Activated CD4-positive, alpha-beta T cell treated with anti-CD3 and anti-CD28 coated beads for 1 hour (primary cell): Measurements from ENCODE around the gene SLC7A11.

Experiments used
- DNase-seq: peaks from one replicate; pipeline ENCODE4 v3.0.0-alpha.2; 2020

The SLC7A11 gene

DNA sequence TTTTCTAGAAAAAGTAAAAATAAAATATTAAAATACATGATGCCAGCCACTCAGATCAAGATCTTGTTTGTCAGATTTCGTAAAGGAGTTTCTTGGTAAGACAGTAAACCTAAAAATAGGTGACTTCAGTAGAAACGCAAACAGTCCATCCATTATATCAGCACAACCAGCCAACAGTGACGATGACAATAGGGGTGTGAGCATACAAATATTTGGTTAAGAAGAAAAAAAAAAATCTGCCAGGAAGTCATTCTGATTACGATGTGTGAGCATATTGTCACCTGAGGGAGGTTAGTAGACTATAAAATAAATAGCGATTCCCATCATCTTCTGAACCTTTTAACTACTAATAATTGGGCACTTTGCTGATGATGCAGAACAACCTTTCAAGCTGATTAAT lies 37.6 kb downstream of the SLC7A11 start:
- no peak for DNase-seq

DNA sequence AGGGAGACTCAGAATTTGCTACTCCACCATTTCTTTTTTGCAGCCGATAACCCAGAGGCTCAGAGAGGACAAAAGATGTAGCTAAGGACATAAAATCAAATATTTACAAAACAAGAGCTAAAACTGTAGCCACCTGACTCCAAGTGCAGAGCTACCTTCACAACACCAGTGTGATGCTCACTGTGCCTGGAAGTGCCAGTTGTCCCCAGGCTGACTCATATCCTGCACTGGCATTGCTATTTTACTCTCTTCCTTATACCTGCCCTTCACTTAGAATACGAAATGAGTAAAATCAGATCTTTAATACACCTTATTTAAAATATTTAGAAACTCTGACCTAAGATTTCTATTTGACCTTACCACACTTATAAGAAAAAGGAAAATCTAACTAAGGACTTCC lies 39.5 kb downstream of the SLC7A11 start:
- DNase-seq = no peak

DNA sequence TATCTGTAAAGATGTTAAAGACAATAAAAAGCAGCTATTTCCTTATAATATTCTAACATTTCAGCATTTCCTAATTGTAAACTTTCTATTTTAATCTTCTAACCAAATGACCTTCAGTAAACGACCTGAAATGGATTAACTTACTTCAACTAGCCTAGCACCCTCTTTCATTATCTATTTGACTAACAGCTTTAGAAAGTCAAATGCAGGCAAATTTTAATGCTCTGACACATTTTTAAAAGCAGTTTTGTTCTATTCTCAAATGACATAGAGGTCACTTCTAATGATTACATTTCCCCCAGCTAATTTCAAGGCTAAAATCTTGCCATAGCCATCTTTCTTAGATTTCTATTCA lies 41.9 kb downstream of the SLC7A11 start:
- no peak for DNase-seq

DNA sequence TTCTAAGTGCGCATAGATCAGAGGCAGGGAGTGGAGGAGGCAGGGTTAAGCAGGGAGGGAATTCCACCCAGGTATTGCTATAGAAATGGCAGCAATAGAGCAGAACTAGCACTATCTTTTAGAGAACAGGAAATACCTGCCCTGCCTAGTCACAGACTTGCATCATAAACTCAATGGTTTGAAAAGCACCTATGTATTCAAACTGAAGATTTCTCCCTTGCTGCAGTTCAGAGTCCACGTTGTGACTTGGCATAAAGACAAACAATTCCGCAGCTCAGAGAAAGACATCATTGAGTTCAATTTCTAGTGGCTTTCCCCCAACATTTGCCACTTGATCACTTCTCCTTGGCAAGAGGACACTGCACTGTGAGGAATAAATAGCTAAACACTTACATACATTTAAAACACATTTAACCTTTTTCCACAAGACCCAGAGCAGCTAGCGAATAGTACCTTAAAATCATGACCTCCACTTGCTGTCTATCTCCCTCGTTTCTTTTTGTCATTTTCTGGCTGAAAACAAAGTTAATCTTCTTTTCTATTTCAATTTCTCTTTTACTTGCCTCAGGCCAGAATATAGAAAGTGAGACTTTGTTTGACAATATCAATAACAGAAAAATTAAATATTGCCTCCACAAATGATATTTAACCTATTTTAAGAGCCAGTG lies 42.4 kb downstream of the SLC7A11 start:
- DNase-seq = no peak

DNA sequence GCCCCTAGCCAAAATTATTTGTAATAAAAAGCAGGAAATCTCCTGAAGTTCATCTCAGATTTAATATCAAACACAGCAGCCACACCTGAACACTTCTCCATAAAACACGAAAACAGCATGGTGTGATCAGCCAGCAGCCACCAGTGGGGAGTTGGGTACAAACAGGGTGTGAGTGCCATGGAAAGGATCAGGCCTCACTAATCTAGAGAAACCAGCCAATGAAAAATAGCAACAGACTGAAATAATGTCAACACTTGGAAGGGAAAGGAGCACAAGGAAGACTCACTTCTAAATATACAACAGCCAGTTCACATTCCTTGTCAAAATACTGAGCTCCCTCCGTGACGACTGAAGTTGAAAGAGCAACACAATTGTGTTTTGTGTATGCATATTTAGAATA lies 46.0 kb downstream of the SLC7A11 start:
- no peak for DNase-seq

DNA sequence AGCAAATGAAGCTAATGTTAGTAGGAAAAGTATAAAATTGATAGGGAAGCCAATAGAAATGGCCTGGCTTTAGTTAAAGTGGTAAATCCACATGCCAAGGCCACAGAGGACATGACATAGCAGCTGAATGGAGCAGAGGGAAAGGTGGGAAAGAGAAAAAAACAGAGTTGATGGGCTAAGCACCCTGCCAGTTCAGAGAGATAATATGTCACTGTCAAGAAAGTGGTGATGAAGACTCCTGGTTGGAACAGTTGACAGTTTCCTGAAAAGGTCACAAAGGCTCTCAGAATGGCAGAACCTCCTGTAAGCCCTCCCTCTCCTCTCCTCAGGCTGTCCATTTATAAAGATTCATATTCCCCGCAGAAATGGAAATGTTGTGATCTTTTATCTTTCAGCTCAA lies 48.2 kb downstream of the SLC7A11 start:
- no peak for DNase-seq

DNA sequence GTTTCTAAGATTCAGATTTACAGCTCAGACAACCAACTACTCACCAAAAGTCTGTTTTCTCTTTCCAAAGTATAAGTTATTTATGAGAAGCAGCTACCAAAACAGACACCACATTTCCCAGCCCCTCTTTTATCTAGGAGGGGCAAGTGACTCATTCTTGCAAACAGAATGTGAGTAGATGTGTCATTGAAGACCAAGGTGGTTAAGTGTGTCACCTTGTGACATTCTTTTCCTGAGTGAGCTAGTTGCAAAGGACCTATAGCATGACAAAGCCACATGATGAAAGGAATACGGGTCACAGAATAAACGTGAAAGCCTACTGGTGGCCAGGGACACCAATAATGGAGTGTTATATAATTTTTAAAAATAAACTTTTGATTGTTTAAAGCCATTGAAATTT lies 50.0 kb downstream of the SLC7A11 start:
- DNase-seq = no peak

DNA sequence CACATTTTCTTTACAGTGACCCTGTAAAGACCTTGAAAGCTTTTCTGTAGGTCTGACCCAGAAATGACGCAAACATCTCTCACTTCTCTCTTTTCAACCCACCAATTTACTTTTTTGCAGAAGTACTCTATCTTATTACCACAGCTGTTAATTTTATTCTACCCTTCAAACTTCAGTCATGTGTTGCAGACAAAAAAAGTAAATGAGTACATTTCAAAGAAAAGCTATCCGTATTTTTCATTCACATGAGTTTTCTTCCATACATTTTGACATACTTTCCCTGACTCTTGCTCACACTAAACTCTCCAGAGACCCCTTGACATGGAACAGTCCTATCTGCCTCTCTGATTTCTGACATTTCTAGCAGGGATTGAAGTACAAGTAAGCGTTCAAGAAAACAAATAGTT lies 51.7 kb downstream of the SLC7A11 start:
- no peak for DNase-seq

DNA sequence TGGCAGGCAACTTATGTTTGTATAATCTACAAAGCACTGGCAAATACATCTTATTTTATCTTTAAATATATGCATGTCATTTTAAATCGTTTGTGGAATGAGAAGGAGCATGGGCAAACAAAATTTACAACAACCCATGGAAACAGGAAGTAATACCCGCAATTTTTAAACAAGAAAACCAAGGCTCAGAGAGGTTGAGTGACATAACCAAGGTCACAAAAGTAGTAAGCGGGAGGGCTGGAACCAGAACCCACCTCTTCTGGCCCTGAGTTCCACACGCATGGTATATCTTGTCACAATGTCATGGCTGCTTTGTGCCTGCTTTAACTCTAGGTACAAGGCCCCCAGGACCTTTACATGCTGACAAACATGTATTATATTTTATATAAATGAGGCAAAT lies 52.9 kb downstream of the SLC7A11 start:
- no peak for DNase-seq

DNA sequence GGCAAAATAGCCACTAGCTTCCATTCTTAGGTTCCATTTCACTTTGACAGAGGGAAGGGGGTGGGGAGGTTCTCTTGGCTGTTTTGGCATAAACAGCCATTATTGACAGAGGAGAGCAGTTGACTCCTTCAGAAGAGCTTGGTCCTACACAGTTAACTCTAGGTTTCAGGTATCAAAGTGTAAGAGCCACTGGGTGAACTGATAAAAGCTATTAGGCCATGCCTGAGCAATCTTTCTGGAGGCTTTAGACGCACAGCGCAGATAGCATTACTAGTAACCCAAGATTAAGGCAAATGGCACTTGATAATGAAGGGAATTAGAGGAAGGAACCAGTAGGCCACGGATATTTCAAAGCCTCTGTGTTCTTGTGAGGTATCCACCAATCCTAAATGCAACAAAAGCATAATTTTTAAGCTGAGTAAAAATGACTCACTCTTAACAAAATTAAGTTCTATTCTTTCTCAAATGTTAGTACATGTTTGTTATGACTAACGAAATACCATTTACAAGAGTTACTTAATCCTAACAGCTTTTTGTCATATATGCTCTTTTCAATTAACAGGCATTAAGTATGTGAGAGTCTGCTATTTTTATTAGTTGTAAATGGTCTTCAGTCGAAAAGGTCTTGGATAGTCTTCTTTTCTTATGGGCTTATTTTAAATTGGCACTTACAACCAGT lies 53.6 kb downstream of the SLC7A11 start:
- no peak for DNase-seq

DNA sequence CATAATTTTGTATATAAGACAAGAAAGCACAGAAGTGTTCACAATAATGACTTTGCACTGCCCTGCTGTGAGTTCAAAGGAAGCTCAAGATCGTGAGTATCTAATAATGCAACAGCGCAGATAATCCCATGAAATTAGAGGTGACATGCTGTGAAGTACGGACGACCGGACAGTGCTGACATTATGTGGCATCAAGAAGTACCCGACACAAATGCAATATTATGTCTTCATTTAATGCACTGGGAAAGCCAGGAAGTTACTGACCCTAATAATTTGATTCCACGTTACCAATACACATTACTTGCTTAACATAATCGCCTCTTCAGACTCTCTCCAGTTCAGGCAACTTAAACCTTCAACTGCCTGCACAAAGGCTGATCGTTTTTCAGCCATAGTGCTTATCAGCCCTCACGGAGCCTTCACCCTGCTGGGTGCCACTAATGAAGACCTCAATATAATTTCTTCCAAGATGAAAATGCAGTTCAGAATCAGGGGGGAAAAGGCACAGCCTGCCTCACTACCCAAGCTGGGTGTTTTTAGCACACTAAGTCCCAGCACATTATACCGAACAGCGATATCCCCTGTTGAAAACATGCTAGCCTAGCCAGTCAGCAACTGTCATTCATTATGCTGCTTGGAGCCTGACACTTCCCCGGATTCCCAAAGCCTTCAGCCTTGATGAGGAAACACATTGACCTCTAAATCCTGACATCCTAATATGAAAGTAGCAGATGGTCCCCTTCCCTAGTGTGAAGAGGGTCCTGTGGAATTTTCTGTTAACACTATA lies 56.1 kb downstream of the SLC7A11 start:
- DNase-seq = no peak

DNA sequence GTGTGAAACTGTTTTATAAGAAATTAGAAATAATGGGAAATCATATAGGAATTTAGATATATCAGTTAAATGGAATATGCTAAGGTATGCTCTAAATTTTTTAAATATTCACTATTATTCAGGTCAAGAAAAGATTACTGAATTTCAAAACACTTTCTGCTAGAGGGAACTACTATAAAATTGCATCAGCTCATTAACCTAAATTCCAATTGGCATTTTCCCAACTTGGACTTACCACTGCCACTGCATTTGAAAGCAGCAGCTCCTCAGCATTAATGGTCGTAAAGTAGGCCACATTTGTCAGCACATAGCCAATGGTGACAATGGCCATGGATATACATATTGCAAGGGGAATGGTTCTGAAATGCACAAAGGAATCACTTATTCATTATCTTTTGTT lies 57.3 kb downstream of the SLC7A11 start:
- no peak for DNase-seq

DNA sequence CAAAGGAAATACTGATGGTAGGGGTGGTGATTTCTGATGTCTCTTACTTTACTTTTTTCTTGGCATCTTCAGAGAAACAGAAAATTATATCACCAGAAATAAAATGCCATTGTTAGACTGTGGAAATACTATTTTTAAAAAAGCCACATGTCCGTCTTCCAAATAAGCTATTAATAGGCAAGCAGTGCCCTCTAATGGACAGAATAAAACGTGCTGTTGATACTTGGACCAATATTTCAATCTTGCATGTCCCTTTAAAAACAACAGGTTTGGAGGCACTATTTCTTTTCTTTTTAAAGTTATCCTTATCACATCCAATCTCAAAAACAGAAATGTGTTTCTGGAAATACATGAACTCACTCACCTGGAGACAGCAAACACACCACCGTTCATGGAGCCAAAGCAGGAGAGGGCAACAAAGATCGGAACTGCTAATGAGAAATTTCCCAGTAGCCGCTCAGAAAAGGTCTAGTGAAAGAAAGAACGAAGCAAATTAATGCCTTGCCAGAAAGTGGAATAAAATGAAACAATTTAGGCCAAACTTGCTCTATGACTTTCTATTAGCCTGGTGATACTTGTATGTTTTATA lies 59.2 kb downstream of the SLC7A11 start:
- no peak for DNase-seq

DNA sequence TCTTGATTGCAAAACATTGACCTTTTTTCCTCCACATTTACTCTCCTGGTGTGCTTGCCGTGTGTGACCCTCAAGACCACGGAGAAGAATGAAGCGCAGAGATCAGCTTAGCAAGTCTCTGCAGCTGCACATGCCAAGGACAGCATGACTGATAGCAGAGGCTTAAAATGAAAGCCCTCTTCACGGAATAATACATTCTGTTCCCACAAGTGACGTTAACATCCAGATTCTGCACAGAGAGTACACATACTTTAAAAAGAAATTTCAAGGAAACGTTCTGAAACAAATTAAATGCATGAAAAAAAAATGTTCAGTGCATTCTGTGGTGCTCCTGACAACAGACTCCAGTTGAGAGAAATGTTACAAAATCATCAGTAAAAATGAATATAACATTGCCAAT lies 60.9 kb downstream of the SLC7A11 start:
- no peak for DNase-seq

DNA sequence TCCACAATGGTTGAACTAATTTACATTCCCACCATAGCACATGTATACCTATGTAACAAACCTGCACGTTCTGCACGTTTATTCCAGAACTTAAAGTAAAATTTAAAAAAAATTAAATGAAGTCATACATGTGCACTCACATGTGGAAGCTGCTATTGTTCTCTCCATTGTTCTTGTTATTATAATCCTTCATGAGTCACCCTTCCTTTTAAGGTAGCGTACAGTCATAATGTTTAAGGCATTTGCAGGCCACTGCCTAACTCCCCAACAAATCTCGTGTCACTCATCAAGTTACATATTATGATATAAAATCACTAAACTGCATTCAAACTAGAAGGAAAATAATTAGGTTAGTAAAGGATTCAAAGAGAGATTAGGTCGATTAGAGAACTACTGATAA lies 63.6 kb downstream of the SLC7A11 start:
- DNase-seq = no peak

DNA sequence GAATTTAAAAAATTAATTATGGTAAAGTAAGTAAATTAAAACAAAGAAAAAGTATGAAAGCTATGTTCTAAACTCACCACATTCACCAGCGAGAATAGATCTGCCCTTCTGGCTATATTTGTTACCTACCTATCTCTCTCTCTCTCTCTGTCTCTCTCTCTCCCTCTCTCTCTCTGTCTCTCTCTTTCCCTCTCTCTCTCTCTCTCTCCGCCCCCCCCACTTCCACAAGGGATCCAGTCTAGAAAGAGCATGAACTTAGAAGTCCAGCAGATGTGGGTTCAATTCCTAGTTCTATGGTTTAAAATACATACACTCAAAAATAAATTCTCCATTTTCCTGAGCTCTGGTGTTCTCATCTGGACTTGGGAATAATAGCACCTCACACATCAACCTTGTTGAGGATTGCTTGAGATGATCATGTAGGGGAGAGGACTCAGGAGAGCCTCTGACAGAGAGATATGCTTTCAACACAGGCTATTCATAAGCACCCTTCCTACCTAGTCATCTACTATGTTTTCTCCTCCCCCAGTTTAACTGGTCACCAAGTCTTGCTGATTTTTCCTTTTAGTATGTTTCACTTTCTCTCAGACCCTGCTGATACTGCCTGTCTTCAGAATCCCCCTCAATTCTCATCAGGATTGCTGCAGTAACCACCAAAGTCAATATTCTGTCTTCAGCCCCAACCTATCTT lies 64.7 kb downstream of the SLC7A11 start:
- DNase-seq = no peak

DNA sequence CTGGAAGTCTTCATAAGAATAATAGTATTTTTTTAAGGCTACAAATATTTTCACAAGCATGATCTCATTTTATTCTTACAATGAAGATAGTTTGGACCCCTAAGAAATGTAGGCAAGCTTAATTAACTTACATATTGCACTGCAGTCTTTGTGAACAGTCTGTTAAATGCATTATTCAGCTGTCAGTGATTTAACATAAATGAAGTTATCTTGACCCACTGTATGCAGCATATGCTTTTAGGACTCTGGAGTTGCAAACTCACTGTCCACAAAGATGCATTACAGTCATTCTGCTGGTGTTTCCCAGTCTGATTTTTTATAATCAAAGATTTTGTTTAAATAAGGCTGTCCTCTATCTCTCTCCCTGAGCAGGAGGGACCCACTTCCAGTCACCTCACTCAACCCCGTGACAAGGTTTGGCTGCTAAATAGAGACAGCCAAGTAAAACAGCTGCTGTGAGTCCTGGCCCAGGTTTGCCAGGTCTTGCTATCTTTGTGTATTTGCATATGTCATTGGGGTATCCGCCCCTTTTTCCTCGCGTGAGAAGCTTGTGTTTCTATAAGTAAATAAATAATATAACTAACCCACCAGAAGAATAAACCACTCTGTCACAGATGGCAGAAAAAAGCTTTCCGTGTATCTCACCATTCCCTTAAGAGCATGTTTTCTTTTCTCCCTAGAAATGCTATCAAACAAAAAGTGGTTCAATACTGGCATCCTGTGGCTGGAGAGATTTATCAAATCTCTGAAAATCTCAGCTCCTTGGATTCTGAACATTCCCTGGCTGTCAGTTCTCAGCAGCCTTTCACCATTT lies 67.0 kb downstream of the SLC7A11 start:
- no peak for DNase-seq

DNA sequence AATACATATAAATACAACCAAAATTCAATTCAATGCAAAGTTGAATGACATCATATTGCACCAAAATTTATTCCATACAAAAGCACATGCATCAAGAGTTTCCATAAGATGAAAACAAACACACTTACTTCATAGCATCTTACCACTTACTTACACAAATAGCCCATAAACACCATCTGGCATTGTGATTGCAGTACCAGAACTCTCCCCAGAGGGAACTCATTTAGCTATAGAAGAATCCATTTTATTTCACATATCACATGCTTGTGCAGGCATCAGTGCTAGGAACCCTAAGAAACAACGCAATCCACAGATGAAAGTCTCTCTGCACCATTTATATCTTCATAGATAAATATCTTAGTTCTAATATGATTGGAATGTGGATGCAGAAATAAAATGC lies 77.9 kb downstream of the SLC7A11 start:
- DNase-seq = no peak

DNA sequence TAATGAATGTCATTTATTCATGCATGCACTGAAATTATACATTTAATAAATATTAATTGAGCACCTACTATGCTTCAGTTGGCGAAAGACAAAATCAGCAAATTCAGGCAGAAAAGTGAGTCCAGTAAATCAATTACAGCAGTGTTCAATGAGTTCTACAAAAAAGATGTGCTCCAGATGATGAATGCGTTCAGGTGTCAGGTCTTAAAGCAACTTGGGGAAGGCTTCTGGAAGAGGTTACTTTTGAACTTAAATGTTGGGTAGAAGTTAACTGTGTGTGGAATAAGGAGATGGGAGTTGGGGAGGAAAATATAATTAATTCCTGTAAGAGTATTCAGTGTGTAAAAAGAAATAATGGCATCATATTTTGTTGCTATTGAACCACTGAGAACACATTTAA lies 79.0 kb downstream of the SLC7A11 start:
- DNase-seq = no peak

DNA sequence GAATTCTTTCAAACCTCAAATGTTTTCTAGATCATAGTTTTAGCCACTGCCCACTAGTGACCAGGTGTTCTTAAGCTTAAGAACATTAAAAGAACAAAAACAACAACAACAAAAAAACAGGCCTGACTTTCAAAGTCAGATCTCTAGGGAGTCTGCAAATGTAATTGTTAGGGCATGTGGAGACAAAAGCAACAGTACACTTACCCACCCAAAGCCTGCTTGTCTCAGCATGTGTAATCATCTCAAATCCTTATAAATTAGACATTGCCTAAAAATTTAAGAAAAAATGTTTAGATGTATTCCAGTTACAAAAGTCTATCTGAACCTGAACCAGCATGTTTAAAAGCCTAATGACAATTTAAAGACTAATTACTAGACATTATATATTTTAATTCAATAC lies 79.9 kb downstream of the SLC7A11 start:
- no peak for DNase-seq

DNA sequence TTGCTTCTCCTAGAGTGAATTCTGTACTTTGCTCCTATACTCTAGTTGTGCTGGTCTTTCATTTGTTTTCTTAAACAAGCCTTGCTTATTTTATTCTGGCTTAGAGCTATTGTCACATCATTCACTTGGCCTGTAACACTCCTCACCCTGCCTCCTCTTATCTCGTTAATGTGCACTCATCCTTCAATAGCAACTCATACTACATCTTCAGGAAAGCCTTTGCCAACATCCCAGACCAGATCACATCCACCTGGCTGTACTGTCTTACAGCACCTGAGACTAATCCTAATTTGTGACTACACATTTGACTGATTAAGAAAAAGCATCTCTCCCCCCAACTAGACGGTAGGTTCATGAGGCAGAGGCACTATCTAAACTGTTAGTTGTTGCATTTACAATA lies 80.8 kb downstream of the SLC7A11 start:
- DNase-seq = no peak

DNA sequence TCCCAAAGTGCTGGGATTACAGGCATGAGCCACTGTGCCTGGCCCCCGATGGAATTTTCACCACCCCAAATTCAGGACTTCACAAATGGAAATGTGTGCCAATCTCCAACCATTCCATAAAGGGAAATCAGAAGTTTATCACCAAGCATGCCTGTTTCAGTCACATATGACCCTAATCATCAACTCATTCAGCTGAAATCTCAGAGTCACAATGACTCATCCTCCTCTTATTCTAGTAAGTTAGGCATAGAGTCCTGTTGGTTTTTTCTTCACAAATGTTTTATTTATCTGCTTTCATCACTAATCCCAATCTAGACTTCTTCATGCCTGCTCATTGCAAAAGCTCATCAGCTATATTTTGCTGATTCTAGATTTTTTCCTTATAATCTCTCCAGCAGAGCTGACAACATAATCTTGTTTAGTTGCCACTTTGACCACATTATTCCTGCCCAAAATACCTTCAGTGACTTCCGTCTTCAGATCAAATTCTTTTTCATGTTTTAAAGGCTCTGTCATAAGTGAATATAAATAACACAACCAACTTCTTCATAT lies 83.3 kb downstream of the SLC7A11 start:
- no peak for DNase-seq
